GM12878 (cell line): ENCODE data around the gene TEX55. TPM values are rescaled to one million over a fixed set of nuclear protein-coding genes. Genes with fewer than 3 reads are reported as not detected.

ENCODE experiments used
- ATAC-seq: fragments of 200-7000 bp; cut with Tn5 transposase; 3 replicates; pipeline ENCODE4 v1.9.1; 2020; ENCODE audit warnings: mild to moderate bottlenecking, moderate library complexity
- BruUV-seq: library from RNA; stranded (reverse); fragments of 400-500 nt; replicated peaks from 2 replicates; lab custom pipeline; 2021; lab: Mats Ljungman, UMichigan
- CTCF ChIA-PET: fragments of 300-600 bp; sonication (Branson Sonifier 250); formaldehyde crosslinking; extraction: SDS; loops from one replicate; lab custom pipeline; 2021; ENCODE audit warnings: inconsistent platforms; lab: Yijun Ruan, JAX
- POLR2A ChIA-PET: fragments of 350-600 bp; formaldehyde crosslinking; extraction: SDS; loops from one replicate; lab custom pipeline; 2021; ENCODE audit warnings: inconsistent platforms; lab: Charles Lee
- RAD21 ChIA-PET: fragments of 300-600 bp; sonication (Branson Sonifier 250); formaldehyde crosslinking; loops from one replicate; lab custom pipeline; 2023; ENCODE audit warnings: antibody characterized with exemption; ENCODE audit not compliant: unreplicated experiment; lab: Charles Lee
- SMC1A ChIA-PET: fragments of 300-600 bp; sonication (Branson Sonifier 250); formaldehyde crosslinking; loops from one replicate; lab custom pipeline; 2023; ENCODE audit not compliant: unreplicated experiment, uncharacterized antibody; lab: Charles Lee
- DNase-seq: peaks from one replicate; pipeline ENCODE4 v3.0.0-alpha.2; 2011; ENCODE audit warnings: low read depth, low spot score
- FAIRE-seq: peaks from 3 replicates; lab custom pipeline; 2011; peaks lifted over from hg19 to GRCh38; lab: Jason Lieb, UNC
- H2AFZ ChIP-seq: 2 replicates; pipeline ENCODE4 v1.6.0; 2011; ENCODE audit warnings: low read depth, low read length, control low read depth; ENCODE audit not compliant: control insufficient read depth
- H3K27ac ChIP-seq: 2 replicates; pipeline ENCODE4 v1.5.1; 2011; ENCODE audit warnings: control low read depth; ENCODE audit not compliant: control insufficient read depth, insufficient read depth
- H3K27me3 ChIP-seq, 2 experiments: replicated peaks in 1 of 2; 2 replicates each; pipeline versions ENCODE4 v1.6.0 to v1.6.1; 2011; ENCODE audit warnings: low read length in 1 of 2; ENCODE audit not compliant: control insufficient read depth in 2 of 2, insufficient read depth in 2 of 2
- H3K36me3 ChIP-seq, 2 experiments: 2 replicates each; pipeline ENCODE4 v1.5.1; 2011; ENCODE audit warnings: low read length in 1 of 2; ENCODE audit not compliant: control insufficient read depth in 2 of 2, insufficient read depth in 2 of 2
- H3K4me1 ChIP-seq: 2 replicates; pipeline ENCODE4 v1.6.1; 2011; ENCODE audit warnings: mild to moderate bottlenecking, low read length, moderate library complexity, mixed read lengths; ENCODE audit not compliant: control insufficient read depth, insufficient read depth
- H3K4me2 ChIP-seq: 2 replicates; pipeline ENCODE4 v1.6.0; 2011; ENCODE audit warnings: control low read depth; ENCODE audit not compliant: control insufficient read depth, insufficient read depth
- H3K4me3 ChIP-seq: fragments of 200-600 bp; sonication (generic); 2 replicates; pipeline ENCODE4 v1.5.1; 2016
- H3K79me2 ChIP-seq: 2 replicates; pipeline ENCODE4 v1.6.0; 2011; ENCODE audit warnings: low read length; ENCODE audit not compliant: control insufficient read depth, insufficient read depth
- H3K9ac ChIP-seq: 2 replicates; pipeline ENCODE4 v1.8.0; 2011; ENCODE audit warnings: low read length, control low read depth, mixed read lengths; ENCODE audit not compliant: control insufficient read depth, insufficient read depth
- H3K9me3 ChIP-seq: replicated peaks from 3 replicates; pipeline ENCODE4 v1.5.1; 2011; ENCODE audit warnings: mild to moderate bottlenecking, low read length; ENCODE audit not compliant: control insufficient read depth, insufficient read depth
- H4K20me1 ChIP-seq: 2 replicates; pipeline ENCODE4 v1.6.0; 2011; ENCODE audit not compliant: control insufficient read depth, insufficient read depth
- BHLHE40 ChIP-seq, 2 experiments: fragments of 450-650 bp in 1 of 2; IDR thresholded peaks; 2 replicates each; pipeline ENCODE4 v1.6.1; 2011 to 2017; ENCODE audit warnings: low read depth in 2 of 2, borderline replicate concordance in 1 of 2, improper control_type of control experiment in 1 of 2, low read length in 1 of 2, mild to moderate bottlenecking in 1 of 2
- BMI1 ChIP-seq: fragments of 450-650 bp; IDR thresholded peaks from 2 replicates; pipeline ENCODE4 v1.6.1; 2016; ENCODE audit warnings: mild to moderate bottlenecking, moderate library complexity, borderline replicate concordance
- CEBPB ChIP-seq, 2 experiments: fragments of 150-350 bp in 1 of 2; IDR thresholded peaks; 2 replicates each; pipeline ENCODE4 v1.6.1; 2012 to 2014; ENCODE audit warnings: low read depth in 2 of 2, low read length in 2 of 2, borderline replicate concordance in 1 of 2, inconsistent platforms in 1 of 2
- CEBPZ ChIP-seq: fragments of 150-350 bp; IDR thresholded peaks from 2 replicates; pipeline ENCODE4 v1.6.1; 2016; ENCODE audit warnings: low read depth, low read length
- KDM1A ChIP-seq: fragments of 200-600 bp; sonication (generic); IDR thresholded peaks from 2 replicates; pipeline ENCODE4 v1.6.1; 2016; ENCODE audit warnings: borderline replicate concordance
- NFIC ChIP-seq: IDR thresholded peaks from 2 replicates; pipeline ENCODE4 v1.6.1; 2012; ENCODE audit warnings: low read depth, mild to moderate bottlenecking, inconsistent platforms, low read length, moderate library complexity
- NR2C2 ChIP-seq: IDR thresholded peaks from 2 replicates; pipeline ENCODE4 v1.6.1; 2011; ENCODE audit warnings: borderline replicate concordance, low read depth; ENCODE audit not compliant: control insufficient read depth, insufficient read length
- NRF1 ChIP-seq: conservative IDR thresholded peaks from 2 replicates; pipeline ENCODE4 v1.6.1; 2011; ENCODE audit warnings: mild to moderate bottlenecking, low read depth, low read length, improper control_type of control experiment
- PAX5 ChIP-seq: IDR thresholded peaks from 2 replicates; pipeline ENCODE4 v1.6.1; 2011; ENCODE audit warnings: low read depth, low read length, borderline replicate concordance
- PRDM15 ChIP-seq: fragments of 450-650 bp; formaldehyde crosslinking; IDR thresholded peaks from 2 replicates; pipeline ENCODE4 v1.4.0; 2020; ENCODE audit warnings: mild to moderate bottlenecking, moderate library complexity
- ZNF274 ChIP-seq: IDR thresholded peaks from one replicate; pipeline ENCODE4 v1.8.0; 2011; ENCODE audit not compliant: insufficient read length, insufficient read depth
- WGBS: methylation state at CpG from one replicate; pipeline ENCODE4 v1.1.6; 2016; ENCODE audit warnings: low lambda C conversion rate; ENCODE audit not compliant: insufficient replicate concordance, insufficient coverage; ENCODE audit errors: missing lambda C conversion rate; 5-methylcytosine and 5-hydroxymethylcytosine counted together
- in situ Hi-C: fragments of 300-500 bp; cut with MboI; formaldehyde crosslinking; loops from 9 replicates; pipeline ENCODE4 v1.14.3; 2018; ENCODE audit warnings: mixed read lengths
- intact Hi-C: fragments of 100-400 bp; cut with micrococcal nuclease; formaldehyde crosslinking; loops from one replicate; pipeline ENCODE4 v1.14.2; 2022; ENCODE audit not compliant: unreplicated experiment
- polyA plus RNA-seq, 11 experiments: library from polyadenylated mRNA; depleted of rRNA in 4 of 11; unstranded in 6 of 11; stranded (reverse) in 5 of 11; fragments of >200 nt; fragmentation: Nextera tagmentation in 4 of 11; fragmentation: Illumina TruSeq in 1 of 11; extraction: Ambion mirVana in 4 of 11; extraction: Trizol in 1 of 11; gene quantifications; 1 replicate in 1 of 11; 2 replicates in 10 of 11; pipeline versions ENCODE4 v1.2.1 to v1.2.3, GENCODE V29; 2011 to 2016; ENCODE audit warnings: inconsistent platforms in 2 of 11, missing spikeins in 2 of 11, low read depth in 1 of 11
- total RNA-seq, 4 experiments: library from RNA; depleted of rRNA in 3 of 4; stranded (reverse); fragments of >200 nt in 3 of 4; fragmentation: Illumina TruSeq in 1 of 4; extraction: Trizol in 1 of 4; gene quantifications; 2 replicates each; pipeline versions ENCODE4 v1.2.1 to v1.2.3, GENCODE V29; 2013 to 2021

The TEX55 gene
- total and polyA plus RNA-seq, 10 of the 15 experiments (the other 5 are each of a cell fraction or from before 2014, with no cell fraction given) = not detected

- H3K9me3 ChIP-seq = no peaks in the 10 kb centered on the region
- no peak overlapping the region for H3K9ac ChIP-seq
- H3K4me1 ChIP-seq = no peaks in the 10 kb centered on the region
- no peak overlapping the region for H3K4me3 ChIP-seq
- BruUV-seq = no TSS peak
- TF ChIP-seq NRF1 (no peak), CEBPB (IDR thresholded peaks at IDR 0.05; ENCODE audit: borderline replicate concordance in 1 of 2, low read depth in 2 of 2, low read length in 2 of 2) (no peak), PAX5 (no peak), PRDM15 (CRISPR knock-in tag) (no peak), NFIC (no peak), CEBPZ (no peak), BMI1 (no peak), KDM1A (no peak), BHLHE40 (IDR thresholded peaks at IDR 0.05; ENCODE audit: borderline replicate concordance in 1 of 2, low read depth in 2 of 2, low read length in 1 of 2) (no peak), NR2C2 (no peak), ZNF274 (no peak)
- no peak for DNase-seq
- ChIA-PET POLR2A (no interaction called here), CTCF (interaction anchor here (1.2 to 5.4 kb wide), 2 partner anchors 9 to 220 kb away, joined by 3 to 45 read pairs; no protein-coding TSS in a partner anchor), SMC1A (interaction anchor here (0.9 to 1.5 kb wide), 4 partner anchors 14 to 576 kb away, joined by 3 to 5 read pairs (median 4); no protein-coding TSS in a partner anchor), RAD21 (interaction anchor here (1.6 kb wide), 1 partner anchor 221 kb away, joined by 4 read pairs; no protein-coding TSS in a partner anchor)
- no peaks in the 10 kb centered on the region for H4K20me1 ChIP-seq
- no peak for FAIRE-seq
- ATAC-seq = no peak
- peaks cover 0 to 2% of the 10 kb centered on the region in 2 experiments; a peak in 1 of 4 replicates for H3K27me3 ChIP-seq
- H3K36me3 ChIP-seq = no peaks in the 10 kb centered on the region
- WGBS = 7% methylated on average over 4 of the region's 4 CpGs
- in situ Hi-C loops (loop anchor here (5.0 kb wide), 1 partner anchor 222 kb away; no protein-coding TSS in a partner anchor), intact Hi-C loops (no loop called here)
- no peak overlapping the region for H2AFZ ChIP-seq
- no peak overlapping the region for H3K27ac ChIP-seq
- H3K4me2 ChIP-seq = no peak overlapping the region
- H3K79me2 ChIP-seq = no peaks in the 10 kb centered on the region
Observed at GRCh38 chr3:119104031-119104430, 41.9 kb upstream of the TEX55 start.
